SK-N-SH treated with all-trans-retinoic acid at 6 μM for 48 hours (cell line): ENCODE results near the gene AFF1.
"Not testable (repeated sequence)": the region's sequence is repeated elsewhere in the genome, so short reads cannot be mapped to it uniquely, and the experiment has no call there.

Experiments used
- ZFP30 ChIP-seq: fragments of 450-650 bp; formaldehyde crosslinking; IDR thresholded peaks from 2 replicates; pipeline ENCODE4 v1.5.0; 2022; ENCODE audit warnings: mild to moderate bottlenecking, moderate library complexity
- ZNF8 ChIP-seq: fragments of 450-650 bp; formaldehyde crosslinking; IDR thresholded peaks from 2 replicates; pipeline ENCODE4 v1.5.0; 2020; ENCODE audit warnings: mild to moderate bottlenecking, moderate library complexity

- not testable (repeated sequence) for TF ChIP-seq ZNF8; ZFP30 (CRISPR knock-in tag)
Observed at GRCh38 chr4:87145934-87146333, 211.1 kb downstream of the AFF1 start.
